Natural killer cell (primary cell): ENCODE results near the gene DOCK8. TPM values are rescaled to one million over a fixed set of nuclear protein-coding genes. Genes with fewer than 3 reads are reported as not detected.
"Not testable (repeated sequence)": the region's sequence is repeated elsewhere in the genome, so short reads cannot be mapped to it uniquely, and the experiment has no call there.

Experiments used
- ATAC-seq, 3 donors: fragments of 150-1000 bp in 2 of 3; fragments of 200-7000 bp in 1 of 3; cut with Tn5 transposase; 1 replicate in 1 of 3; 2 replicates in 2 of 3; pipeline ENCODE4 v1.10.0; 2021; ENCODE audit warnings: mild to moderate bottlenecking in 2 of 3, moderate library complexity in 2 of 3
- DNase-seq, 2 donors: peaks; one replicate each; pipeline versions ENCODE4 v3.0.0 to v3.0.0-alpha.2; 2013 to 2021; ENCODE audit warnings: mixed read lengths in 1 of 2
- H3K27ac ChIP-seq: one replicate; pipeline ENCODE4 v1.5.1; 2013; ENCODE audit warnings: mild to moderate bottlenecking, low read length
- H3K27me3 ChIP-seq: one replicate; pipeline ENCODE4 v1.6.1; 2013; ENCODE audit warnings: low read length; ENCODE audit not compliant: control insufficient read depth, insufficient read depth
- H3K36me3 ChIP-seq: one replicate; pipeline ENCODE4 v1.6.1; 2013; ENCODE audit warnings: low read length; ENCODE audit not compliant: control insufficient read depth, insufficient read depth
- H3K4me1 ChIP-seq: one replicate; pipeline ENCODE4 v1.6.1; 2013; ENCODE audit warnings: low read length; ENCODE audit not compliant: control insufficient read depth, insufficient read depth
- H3K4me3 ChIP-seq: one replicate; pipeline ENCODE4 v1.5.1; 2013; ENCODE audit warnings: low read length
- H3K9me3 ChIP-seq: one replicate; pipeline ENCODE4 v1.6.1; 2013; ENCODE audit warnings: low read length; ENCODE audit not compliant: control insufficient read depth, insufficient read depth
- H3K27ac Mint-ChIP-seq, 2 donors: one replicate each; pipeline ENCODE4 v1.8.0; 2022; ENCODE audit warnings: mild to moderate bottlenecking in 2 of 2, mixed read lengths in 2 of 2, moderate library complexity in 1 of 2
- H3K27me3 Mint-ChIP-seq, 2 donors: one replicate each; pipeline ENCODE4 v1.8.0; 2022; ENCODE audit warnings: low read depth in 2 of 2, mixed read lengths in 2 of 2
- H3K36me3 Mint-ChIP-seq: one replicate; pipeline ENCODE4 v1.8.0; 2022; ENCODE audit warnings: mixed read lengths
- H3K4me1 Mint-ChIP-seq, 2 donors: one replicate each; pipeline ENCODE4 v1.8.0; 2022; ENCODE audit warnings: mixed read lengths in 2 of 2
- H3K4me3 Mint-ChIP-seq: one replicate; pipeline ENCODE4 v1.8.0; 2022; ENCODE audit warnings: mild to moderate bottlenecking, moderate library complexity, mixed read lengths
- H3K9me3 Mint-ChIP-seq, 2 donors: one replicate each; pipeline ENCODE4 v1.8.0; 2022; ENCODE audit warnings: mixed read lengths in 2 of 2
- CTCF ChIP-seq: fragments of 200-600 bp; IDR thresholded peaks from one replicate; pipeline ENCODE4 v1.8.0; 2022; ENCODE audit warnings: antibody characterized with exemption
- WGBS: methylation state at CpG from one replicate; pipeline ENCODE4 v1.1.7; 2013; ENCODE audit warnings: missing lambda C conversion rate; ENCODE audit not compliant: insufficient coverage; 5-methylcytosine and 5-hydroxymethylcytosine counted together
- intact Hi-C: fragments of 100-400 bp; cut with micrococcal nuclease; formaldehyde crosslinking; loops from one replicate; pipeline ENCODE4 v1.14.2; 2022
- total RNA-seq, 4 donors: library from RNA; stranded (reverse); fragments of 120-200 nt in 1 of 4; gene quantifications; one replicate each; pipeline versions ENCODE4 v1.2.3 to v1.2.4, GENCODE V29; 2013 to 2022

Gene DOCK8
- total RNA-seq, 3 donors from 2014 or later (not counting 1 experiment from before 2014, with no cell fraction given): 156 to 211 (median 207) TPM

DNA sequence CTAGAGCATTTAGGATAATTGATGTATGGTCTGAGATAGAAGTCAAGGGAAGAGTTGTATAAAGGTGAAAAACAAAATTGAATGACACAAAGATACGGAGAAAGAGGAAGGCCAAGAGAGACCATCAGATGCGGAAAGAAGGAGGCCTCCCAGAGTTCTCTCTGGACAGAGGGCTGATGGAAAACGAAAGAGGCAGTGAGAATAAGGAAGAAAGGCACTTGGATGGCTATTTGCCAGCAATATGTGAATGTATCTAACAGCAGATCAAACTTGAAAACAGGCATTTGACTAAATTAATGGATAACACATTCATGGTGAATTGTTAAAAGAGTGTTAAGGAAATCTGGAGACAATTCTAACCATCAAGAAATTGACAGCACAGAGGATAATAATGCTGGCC is 2.4 kb upstream of the DOCK8 start:
- intact Hi-C loops: no loop called here
- H3K27ac Mint-ChIP-seq: no peak overlapping the region
- no peak overlapping the region for H3K4me3 ChIP-seq
- H3K27ac ChIP-seq: no peak overlapping the region
- no peaks in the 10 kb centered on the region for H3K9me3 Mint-ChIP-seq
- no peaks in the 10 kb centered on the region for H3K36me3 ChIP-seq
- TF ChIP-seq CTCF: no peak
- H3K9me3 ChIP-seq: no peaks in the 10 kb centered on the region
- 79% methylated on average over 3 of the region's 3 CpGs for WGBS
- peaks cover 17% of the 10 kb centered on the region for H3K4me1 ChIP-seq
- DNase-seq (no peak), ATAC-seq (no peak)
- H3K36me3 Mint-ChIP-seq: no peaks in the 10 kb centered on the region
- no peaks in the 10 kb centered on the region for H3K27me3 Mint-ChIP-seq
- H3K4me3 Mint-ChIP-seq: no peak overlapping the region
- H3K27me3 ChIP-seq: no peaks in the 10 kb centered on the region
- H3K4me1 Mint-ChIP-seq: peaks cover 14 to 19% of the 10 kb centered on the region in 2 donors

DNA sequence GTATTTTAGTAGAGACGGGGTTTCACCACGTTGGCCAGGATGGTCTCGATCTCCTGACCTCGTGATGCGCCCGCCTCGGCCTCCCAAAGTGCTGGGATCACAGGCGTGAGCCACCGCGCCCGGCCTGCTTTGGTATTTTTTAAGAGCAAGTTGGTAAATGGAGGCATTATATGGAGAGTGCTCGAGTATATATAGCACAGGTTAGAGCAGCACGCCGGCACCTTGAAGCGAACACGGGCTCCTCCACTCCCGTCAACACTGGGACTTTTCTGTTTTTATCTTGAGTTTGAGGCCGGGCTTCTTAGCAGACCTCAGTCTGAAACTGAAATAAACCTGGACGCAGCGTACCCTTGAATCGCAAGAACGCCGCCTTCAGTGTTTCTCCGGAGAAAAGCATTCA is 764 bp upstream of the DOCK8 start:
- H3K27me3 Mint-ChIP-seq, H3K27ac ChIP-seq, H3K9me3 ChIP-seq, H3K36me3 Mint-ChIP-seq, H3K27me3 ChIP-seq, H3K36me3 ChIP-seq, ATAC-seq, H3K27ac Mint-ChIP-seq, DNase-seq, H3K9me3 Mint-ChIP-seq: not testable (repeated sequence)
- 87% methylated on average over 24 of the region's 24 CpGs for WGBS
- intact Hi-C loops: loop anchor here (2.0 kb wide), 1 partner anchor 59 kb away; no protein-coding TSS in a partner anchor
- Mint-ChIP-seq H3K4me3 (peak overlapping the region; percentile 89), H3K4me1 (peaks cover 15 to 24% of the 10 kb centered on the region in 2 donors)
- peaks cover 17% of the 10 kb centered on the region for H3K4me1 ChIP-seq
- peak overlapping the region; percentile 40 for H3K4me3 ChIP-seq

DNA sequence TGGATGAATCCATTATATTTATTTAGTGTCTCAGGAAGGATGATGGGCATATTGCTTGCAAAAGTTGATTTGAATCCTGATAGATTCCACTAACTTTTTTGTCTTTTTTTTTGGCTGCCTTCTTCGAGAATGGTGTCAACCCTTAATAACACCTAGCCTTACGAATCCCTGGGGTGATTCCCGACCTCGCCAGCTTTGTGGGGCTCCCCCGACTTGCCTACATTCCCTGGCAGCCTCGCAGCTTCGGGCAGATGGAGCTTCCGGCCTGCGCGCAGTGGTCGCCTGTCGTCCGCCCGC is 366 bp upstream of the DOCK8 start:
- Mint-ChIP-seq H3K27ac (peak overlapping the region; percentile 67 to 74), H3K36me3 (no peaks in the 10 kb centered on the region), H3K27me3 (no peaks in the 10 kb centered on the region), H3K9me3 (no peaks in the 10 kb centered on the region), H3K4me1 (peaks cover 15 to 24% of the 10 kb centered on the region in 2 donors), H3K4me3 (peak overlapping the region; percentile 89)
- WGBS: 2% methylated on average over 14 of the region's 14 CpGs
- Histone ChIP-seq H3K4me1 (peaks cover 17% of the 10 kb centered on the region), H3K27me3 (no peaks in the 10 kb centered on the region), H3K4me3 (peak overlapping the region; percentile 40), H3K27ac (peak overlapping the region; percentile 65), H3K36me3 (no peaks in the 10 kb centered on the region), H3K9me3 (no peaks in the 10 kb centered on the region)
- no peak for TF ChIP-seq CTCF
- intact Hi-C loops: loop anchor here (2.0 kb wide), 1 partner anchor 59 kb away; no protein-coding TSS in a partner anchor
- DNase-seq (no peak), ATAC-seq (no peak)

DNA sequence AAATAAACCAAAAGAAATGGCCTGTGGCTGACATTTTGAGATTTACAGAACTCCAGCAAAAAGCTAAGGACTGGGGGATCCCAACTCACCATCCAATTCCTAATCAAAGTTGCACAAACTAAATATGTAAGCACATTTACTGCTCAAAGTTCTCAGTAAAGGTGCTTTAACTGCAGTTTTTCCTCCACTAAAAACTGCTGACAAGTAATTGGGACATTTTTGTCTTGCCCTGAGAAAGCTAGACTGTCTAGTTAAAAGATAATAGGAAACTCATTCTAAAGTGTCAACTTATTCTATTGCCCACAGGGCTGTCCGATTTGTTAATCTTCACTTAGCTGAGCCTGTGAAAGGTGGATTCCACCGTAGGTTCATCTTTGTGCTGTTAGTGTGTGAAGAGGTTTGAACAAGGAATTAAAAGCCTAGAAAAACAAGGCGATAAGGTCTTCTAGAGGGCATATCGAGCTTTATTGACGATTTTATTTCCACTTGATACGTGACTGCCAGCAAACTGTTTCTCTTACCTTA is 1.0 kb downstream of the DOCK8 start:
- peak overlapping the region; percentile 89 for H3K4me3 Mint-ChIP-seq
- Histone ChIP-seq H3K27ac (peak overlapping the region; percentile 77), H3K4me1 (peaks cover 19% of the 10 kb centered on the region), H3K9me3 (no peaks in the 10 kb centered on the region), H3K27me3 (no peaks in the 10 kb centered on the region), H3K4me3 (peak overlapping the region; percentile 81), H3K36me3 (no peaks in the 10 kb centered on the region)
- peak in 1 of 3 donors; percentile 18 for ATAC-seq
- H3K27ac Mint-ChIP-seq: peak overlapping the region; percentile 67 to 74
- H3K4me1 Mint-ChIP-seq: peaks cover 15 to 30% of the 10 kb centered on the region in 2 donors
- intact Hi-C loops: loop anchor here (2.0 kb wide), 1 partner anchor 57 kb away; no protein-coding TSS in a partner anchor
- TF ChIP-seq CTCF: no peak
- no peaks in the 10 kb centered on the region for H3K27me3 Mint-ChIP-seq
- no peaks in the 10 kb centered on the region for H3K36me3 Mint-ChIP-seq
- no peak for DNase-seq
- 67% methylated on average over 3 of the region's 6 CpGs for WGBS
- no peaks in the 10 kb centered on the region for H3K9me3 Mint-ChIP-seq
